Tibial nerve (tissue), 4 donors: ENCODE data around the gene PTPRC. TPM values are rescaled to one million over a fixed set of nuclear protein-coding genes. Genes with fewer than 3 reads are reported as not detected.

Experiments used
- DNase-seq, 2 donors: peaks; one replicate each; pipeline ENCODE4 v3.0.0-alpha.2; 2019; ENCODE audit warnings: low spot score in 2 of 2
- H3K27ac ChIP-seq, 4 donors: fragments of 200-600 bp; sonication (generic) in 3 of 4; one replicate each; pipeline ENCODE4 v1.5.1; 2017 to 2019; ENCODE audit warnings: mild to moderate bottlenecking in 1 of 4
- H3K27me3 ChIP-seq, 2 donors: fragments of 200-600 bp; sonication (generic) in 1 of 2; one replicate each; pipeline versions ENCODE4 v1.5.1 to v1.6.0; 2017 to 2019
- H3K36me3 ChIP-seq, 3 donors: fragments of 200-600 bp; sonication (generic); one replicate each; pipeline ENCODE4 v1.5.1; 2018 to 2019
- H3K4me1 ChIP-seq, 4 donors: fragments of 200-600 bp; sonication (generic) in 3 of 4; one replicate each; pipeline ENCODE4 v1.5.1; 2017 to 2019
- H3K4me3 ChIP-seq, 4 donors: fragments of 200-600 bp; sonication (generic) in 3 of 4; one replicate each; pipeline ENCODE4 v1.5.1; 2017 to 2019; ENCODE audit warnings: mild to moderate bottlenecking in 1 of 4, moderate library complexity in 1 of 4
- H3K9me3 ChIP-seq, 4 donors: fragments of 200-600 bp; sonication (generic) in 3 of 4; one replicate each; pipeline ENCODE4 v1.5.1; 2017 to 2019
- CTCF ChIP-seq, 5 experiments: fragments of 200-600 bp in 3 of 5; fragments of 450-650 bp in 2 of 5; sonication (generic) in 3 of 5; IDR thresholded peaks; one replicate each; pipeline ENCODE4 v1.5.1; 2016 to 2019; ENCODE audit warnings: antibody characterized with exemption in 5 of 5, mild to moderate bottlenecking in 3 of 5, moderate library complexity in 2 of 5
- EP300 ChIP-seq, 2 donors: sonication (generic); formaldehyde crosslinking; IDR thresholded peaks; one replicate each; pipeline ENCODE4 v1.6.1; 2017; ENCODE audit warnings: antibody characterized with exemption in 2 of 2, mild to moderate bottlenecking in 1 of 2
- POLR2A ChIP-seq, 2 donors: fragments of 450-650 bp; IDR thresholded peaks; one replicate each; pipeline ENCODE4 v1.6.1; 2017; ENCODE audit warnings: antibody characterized with exemption in 2 of 2, mild to moderate bottlenecking in 2 of 2, moderate library complexity in 2 of 2
- WGBS, 2 donors: methylation state at CpG; one replicate each; pipeline ENCODE4 v1.1.5; 2018; 5-methylcytosine and 5-hydroxymethylcytosine counted together
- total RNA-seq, 4 donors: library from RNA; depleted of rRNA; stranded (reverse); fragments of >200 nt; gene quantifications; one replicate each; pipeline ENCODE4 v1.1.0, GENCODE V29; 2016

The PTPRC gene
- total RNA-seq, 4 donors from 2014 or later = 10.3 to 16.5 (median 13.6) TPM

DNA sequence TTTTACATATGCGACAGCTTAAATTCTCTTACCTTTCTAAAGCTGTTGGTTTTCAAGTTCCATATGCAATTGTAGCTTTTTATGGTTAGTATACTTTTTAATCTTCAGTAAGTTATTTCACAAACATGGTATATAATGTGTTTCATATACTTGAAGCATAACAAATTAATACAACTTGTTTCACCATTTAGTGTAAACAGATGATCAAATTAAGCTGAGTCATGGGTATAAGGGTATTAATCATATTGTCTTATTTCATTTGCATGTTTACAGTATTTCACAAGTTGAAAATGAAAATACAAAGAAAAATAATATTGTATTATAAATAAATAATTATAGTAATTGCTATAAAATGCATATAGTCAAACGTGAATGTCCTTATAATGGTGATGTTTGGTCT lies 92.1 kb downstream of the PTPRC start:
- WGBS, 2 donors = 81 to 93% methylated on average over 2 of the region's 2 CpGs
- TF ChIP-seq EP300 (IDR thresholded peaks at IDR 0.05) (no peak), CTCF (IDR thresholded peaks at IDR 0.05) (no peak), POLR2A (IDR thresholded peaks at IDR 0.05) (no peak)

GRCh38 chr1:198734323-198735008 lies 95.6 kb downstream of the PTPRC start:
- TF ChIP-seq POLR2A (IDR thresholded peaks at IDR 0.05) (no peak), CTCF (IDR thresholded peaks at IDR 0.05) (no peak), EP300 (IDR thresholded peaks at IDR 0.05) (no peak)
- DNase-seq = no peak
- WGBS, 2 donors = 33 to 35% methylated on average over 2 of the region's 2 CpGs
- peaks cover 0 to 7% (median 0%) of the 10 kb centered on the region in 4 donors for H3K9me3 ChIP-seq
- no peak overlapping the region for H3K4me3 ChIP-seq
- no peaks in the 10 kb centered on the region for H3K27me3 ChIP-seq
- H3K36me3 ChIP-seq = no peaks in the 10 kb centered on the region
- no peaks in the 10 kb centered on the region for H3K4me1 ChIP-seq
- H3K27ac ChIP-seq = no peak overlapping the region

More for the DNA sequence above, 92.1 kb downstream of the PTPRC start:
- no peak for DNase-seq
- Histone ChIP-seq H3K27me3 (no peaks in the 10 kb centered on the region), H3K4me1 (no peaks in the 10 kb centered on the region), H3K4me3 (no peak overlapping the region), H3K36me3 (no peaks in the 10 kb centered on the region), H3K9me3 (no peaks in the 10 kb centered on the region), H3K27ac (no peak overlapping the region)

- no peak for DNase-seq
- Histone ChIP-seq H3K36me3 (no peaks in the 10 kb centered on the region), H3K4me1 (no peaks in the 10 kb centered on the region), H3K9me3 (peaks cover 0 to 7% (median 0%) of the 10 kb centered on the region in 4 donors), H3K4me3 (no peak overlapping the region), H3K27me3 (no peaks in the 10 kb centered on the region), H3K27ac (no peak overlapping the region)
- no peak for TF ChIP-seq POLR2A (IDR thresholded peaks at IDR 0.05)
- TF ChIP-seq EP300 (IDR thresholded peaks at IDR 0.05) = no peak
- TF ChIP-seq CTCF (IDR thresholded peaks at IDR 0.05) = no peak
- 59 to 73% methylated on average over 3 of the region's 3 CpGs for WGBS, 2 donors
These were observed 102.9 kb downstream of the PTPRC start for GRCh38 chr1:198741744-198742143.

DNA sequence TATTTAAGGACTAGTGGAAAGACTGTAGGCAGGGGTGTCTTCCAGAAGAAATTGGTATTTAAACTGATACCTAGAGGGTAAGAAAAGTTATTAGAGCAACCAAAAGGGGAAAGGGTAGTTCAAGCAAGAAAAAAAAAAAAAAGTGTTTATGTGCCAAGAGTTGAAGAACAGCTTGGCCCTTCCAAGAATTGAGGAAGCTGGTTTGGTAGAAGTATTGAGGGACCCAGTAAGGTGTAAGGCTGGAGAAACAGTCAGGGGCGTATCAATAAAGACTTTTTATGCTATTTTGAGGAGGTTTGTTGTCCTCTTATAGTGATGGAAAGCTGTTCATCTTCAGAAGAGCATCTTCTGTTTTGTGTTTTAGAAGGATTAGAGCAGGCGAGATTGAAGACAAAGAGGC lies 108.3 kb downstream of the PTPRC start:
- no peak for DNase-seq
- no peak overlapping the region for H3K4me3 ChIP-seq
- no peaks in the 10 kb centered on the region for H3K9me3 ChIP-seq
- H3K27me3 ChIP-seq = no peaks in the 10 kb centered on the region
- no peak for TF ChIP-seq CTCF (IDR thresholded peaks at IDR 0.05)
- TF ChIP-seq EP300 (IDR thresholded peaks at IDR 0.05) = no peak
- no peak for TF ChIP-seq POLR2A (IDR thresholded peaks at IDR 0.05)
- H3K36me3 ChIP-seq = no peaks in the 10 kb centered on the region
- H3K27ac ChIP-seq = no peak overlapping the region
- 86 to 88% methylated on average over 2 of the region's 2 CpGs for WGBS, 2 donors
- H3K4me1 ChIP-seq = no peaks in the 10 kb centered on the region

DNA sequence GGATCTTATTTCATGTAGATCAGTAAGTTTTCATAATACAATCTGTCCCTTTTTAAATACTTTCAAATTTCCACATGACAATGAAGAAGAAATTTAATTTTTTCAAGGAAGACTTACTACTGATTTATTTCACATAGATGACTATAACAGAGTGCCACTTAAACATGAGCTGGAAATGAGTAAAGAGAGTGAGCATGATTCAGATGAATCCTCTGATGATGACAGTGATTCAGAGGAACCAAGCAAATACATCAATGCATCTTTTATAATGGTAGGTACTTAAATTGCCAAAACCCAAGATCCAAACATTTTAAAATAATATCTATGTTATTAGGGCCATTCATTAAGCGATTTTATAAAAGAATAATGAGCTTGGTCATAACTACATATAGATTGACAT lies 110.4 kb downstream of the PTPRC start:
- Histone ChIP-seq H3K27ac (no peak overlapping the region), H3K4me1 (no peaks in the 10 kb centered on the region), H3K36me3 (no peaks in the 10 kb centered on the region), H3K9me3 (no peaks in the 10 kb centered on the region), H3K4me3 (no peak overlapping the region), H3K27me3 (no peaks in the 10 kb centered on the region)
- 93 to 95% methylated on average over 1 of the region's 1 CpG for WGBS, 2 donors
- no peak for DNase-seq
- no peak for TF ChIP-seq EP300 (IDR thresholded peaks at IDR 0.05)
- TF ChIP-seq POLR2A (IDR thresholded peaks at IDR 0.05) = no peak
- no peak for TF ChIP-seq CTCF (IDR thresholded peaks at IDR 0.05)
